Measurements from ENCODE around the gene SAMD4B. TPM values are rescaled to one million over a fixed set of nuclear protein-coding genes. Genes with fewer than 3 reads are reported as not detected.
"Not testable (repeated sequence)": the region's sequence is repeated elsewhere in the genome, so short reads cannot be mapped to it uniquely, and the experiment has no call there.

Gene SAMD4B
- total RNA-seq, 1 donor from 2014 or later = 53.3 TPM

DNA sequence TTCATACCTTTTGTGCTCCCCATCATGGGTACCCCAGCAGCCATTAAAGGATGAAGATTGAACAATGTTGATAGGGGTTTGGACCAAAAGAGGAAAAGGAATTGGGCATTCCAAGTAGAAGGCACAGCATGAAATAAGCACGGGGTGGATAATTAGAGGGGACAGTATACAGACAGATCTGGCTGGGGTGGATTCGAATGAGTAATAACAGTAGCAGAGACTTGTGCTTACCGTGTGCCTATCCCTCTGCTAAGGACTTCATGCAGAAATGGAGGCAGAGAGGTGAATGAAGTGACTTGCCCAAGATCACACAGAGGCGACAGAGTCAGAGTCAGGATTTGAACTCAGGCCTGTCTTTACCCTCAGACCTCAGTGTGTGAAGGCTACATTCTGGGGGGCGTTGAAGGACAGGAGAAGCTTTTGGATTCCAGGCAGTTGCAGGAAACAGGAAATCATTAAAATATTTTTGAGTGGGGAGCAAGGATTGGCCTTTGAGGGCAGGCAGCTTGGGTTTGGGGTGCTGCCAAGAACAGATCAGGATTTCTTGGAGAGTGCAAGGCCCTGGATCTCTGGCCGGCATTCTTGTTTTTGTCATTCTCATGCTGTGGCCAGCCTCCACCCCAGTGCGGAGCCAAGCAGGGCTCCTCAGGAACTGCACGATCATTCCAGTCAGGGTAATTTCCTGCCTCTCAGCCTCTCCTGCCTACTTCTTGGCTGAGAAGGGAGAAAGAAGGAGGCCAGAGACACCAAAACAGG lies 30.0 kb downstream of the SAMD4B start:
- ATAC-seq = no peak

DNA sequence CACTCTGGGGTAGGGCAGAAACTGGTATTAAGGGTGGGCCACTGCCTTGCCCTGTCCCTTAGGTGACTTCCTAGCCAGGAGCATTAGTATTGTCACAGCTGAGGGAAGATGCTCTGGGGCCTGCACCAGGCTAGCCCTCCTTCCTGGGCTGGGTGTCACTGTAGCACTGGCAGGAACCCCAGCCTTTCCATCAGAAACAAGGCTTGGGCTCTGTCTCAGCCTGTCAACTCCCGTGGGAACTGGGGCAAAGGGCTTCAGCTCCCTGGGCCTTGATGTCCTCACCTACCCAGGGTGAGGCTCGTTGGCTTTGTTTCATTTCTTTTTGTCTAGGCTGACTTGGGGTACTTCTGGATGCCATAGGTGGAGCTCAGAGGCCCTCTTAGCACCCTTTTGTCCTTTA lies 30.7 kb downstream of the SAMD4B start:
- ATAC-seq = peak; percentile 2

DNA sequence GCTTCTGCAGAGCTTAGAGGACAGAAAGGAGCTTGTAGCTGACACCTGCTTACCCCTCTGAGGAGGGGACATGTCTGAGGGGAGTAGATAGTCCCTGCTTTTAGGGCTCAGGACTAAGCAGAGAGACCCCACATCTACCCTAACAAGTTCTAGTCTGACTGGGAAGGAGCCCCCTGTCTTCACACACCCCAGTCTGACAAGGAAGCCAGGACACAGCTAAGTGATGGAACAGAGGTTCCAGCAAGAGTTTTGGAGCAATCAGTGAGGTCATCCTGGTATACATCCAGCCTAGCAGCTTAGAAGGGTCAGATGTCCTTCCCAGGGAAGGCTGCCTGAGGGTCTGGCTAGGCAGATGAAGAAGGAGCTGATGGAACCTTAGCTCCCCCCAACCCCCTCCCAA lies 33.7 kb downstream of the SAMD4B start:
- no peak for ATAC-seq

DNA sequence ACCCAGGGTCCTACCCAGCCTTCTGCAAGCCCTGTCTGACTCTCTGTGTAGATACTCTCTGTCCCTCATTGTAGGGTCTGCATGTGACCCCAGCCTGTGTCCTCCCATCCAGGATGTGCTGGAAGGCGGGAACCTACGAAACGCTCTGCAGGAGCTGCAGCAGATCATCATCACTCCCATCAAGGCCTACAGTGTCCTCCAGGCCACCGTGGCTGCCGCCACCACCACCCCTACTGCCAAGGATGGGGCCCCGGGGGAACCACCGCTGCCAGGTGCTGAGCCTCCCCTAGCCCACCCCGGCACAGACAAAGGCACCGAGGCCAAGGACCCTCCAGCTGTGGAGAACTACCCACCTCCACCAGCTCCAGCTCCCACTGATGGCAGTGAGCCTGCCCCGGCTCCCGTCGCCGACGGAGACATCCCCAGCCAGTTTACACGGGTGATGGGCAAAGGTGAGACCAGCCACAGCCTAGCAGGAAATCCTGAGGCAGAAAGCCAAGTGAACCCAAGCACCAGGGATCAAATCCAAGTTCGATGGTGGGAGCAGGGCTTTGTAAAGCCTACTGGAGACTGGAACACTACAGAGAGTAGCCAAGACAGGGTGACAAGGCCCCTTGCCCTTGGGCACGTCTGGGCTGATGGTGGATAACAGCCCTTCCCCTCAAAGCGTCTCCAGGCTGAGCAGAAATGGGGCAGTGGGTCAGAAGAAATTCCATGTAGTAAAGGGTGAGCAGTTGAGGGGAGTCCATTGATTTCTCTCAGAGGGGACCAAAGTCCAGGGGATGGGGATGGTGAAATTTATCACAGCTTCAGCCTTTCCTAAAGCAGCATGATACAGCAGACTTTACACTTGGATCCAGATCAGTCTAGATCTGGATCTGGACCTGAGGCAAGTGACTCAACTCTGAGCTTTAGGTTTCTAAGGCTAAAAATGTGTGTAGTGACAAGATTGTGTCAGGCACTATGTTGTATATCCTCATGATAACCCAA lies 35.4 kb downstream of the SAMD4B start:
- no peak for ATAC-seq

DNA sequence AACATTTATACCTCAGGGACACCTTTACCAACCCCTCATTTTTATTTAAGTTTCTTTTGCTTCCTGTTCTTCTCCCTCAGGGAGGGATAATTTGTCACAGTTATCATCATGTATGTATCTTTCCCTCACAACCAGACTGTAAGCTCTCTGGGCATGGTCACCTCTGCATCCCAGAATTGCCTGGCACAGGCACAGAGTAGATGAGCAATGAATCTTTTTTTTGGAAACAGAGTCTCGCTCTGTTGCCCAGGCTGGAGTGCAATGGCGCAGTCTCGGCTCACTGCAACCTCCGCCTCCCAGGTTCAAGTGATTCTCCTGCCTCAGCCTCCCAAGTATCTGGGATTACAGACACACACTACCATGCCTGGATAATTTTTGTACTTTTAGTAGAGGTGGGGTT lies 37.1 kb downstream of the SAMD4B start:
- ATAC-seq = not testable (repeated sequence)

DNA sequence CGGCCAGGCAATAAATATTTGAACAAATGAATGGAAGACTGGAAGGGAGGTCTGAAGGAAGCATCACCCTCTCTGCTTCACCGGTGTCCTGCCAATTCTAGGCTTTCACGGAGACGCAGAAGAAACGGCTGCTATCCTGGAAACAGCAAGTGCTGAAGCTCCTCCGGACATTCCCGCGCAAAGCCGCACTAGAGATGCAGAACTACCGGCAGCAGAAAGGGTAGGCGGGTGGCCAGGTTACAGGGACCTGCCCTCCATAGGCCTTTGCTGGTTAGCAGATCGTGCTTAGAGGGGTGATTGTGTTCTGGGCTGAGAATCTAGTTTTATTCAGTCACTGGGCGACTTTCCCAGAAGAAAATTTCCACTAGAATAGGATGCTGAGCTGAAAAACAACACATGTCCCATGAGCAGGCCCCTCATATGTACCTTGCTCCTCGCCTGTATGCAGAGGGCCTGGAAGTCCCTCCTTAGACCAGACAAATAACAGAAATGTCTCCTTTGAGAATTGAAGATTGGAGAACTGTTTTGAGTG lies 37.7 kb downstream of the SAMD4B start:
- no peak for ATAC-seq

DNA sequence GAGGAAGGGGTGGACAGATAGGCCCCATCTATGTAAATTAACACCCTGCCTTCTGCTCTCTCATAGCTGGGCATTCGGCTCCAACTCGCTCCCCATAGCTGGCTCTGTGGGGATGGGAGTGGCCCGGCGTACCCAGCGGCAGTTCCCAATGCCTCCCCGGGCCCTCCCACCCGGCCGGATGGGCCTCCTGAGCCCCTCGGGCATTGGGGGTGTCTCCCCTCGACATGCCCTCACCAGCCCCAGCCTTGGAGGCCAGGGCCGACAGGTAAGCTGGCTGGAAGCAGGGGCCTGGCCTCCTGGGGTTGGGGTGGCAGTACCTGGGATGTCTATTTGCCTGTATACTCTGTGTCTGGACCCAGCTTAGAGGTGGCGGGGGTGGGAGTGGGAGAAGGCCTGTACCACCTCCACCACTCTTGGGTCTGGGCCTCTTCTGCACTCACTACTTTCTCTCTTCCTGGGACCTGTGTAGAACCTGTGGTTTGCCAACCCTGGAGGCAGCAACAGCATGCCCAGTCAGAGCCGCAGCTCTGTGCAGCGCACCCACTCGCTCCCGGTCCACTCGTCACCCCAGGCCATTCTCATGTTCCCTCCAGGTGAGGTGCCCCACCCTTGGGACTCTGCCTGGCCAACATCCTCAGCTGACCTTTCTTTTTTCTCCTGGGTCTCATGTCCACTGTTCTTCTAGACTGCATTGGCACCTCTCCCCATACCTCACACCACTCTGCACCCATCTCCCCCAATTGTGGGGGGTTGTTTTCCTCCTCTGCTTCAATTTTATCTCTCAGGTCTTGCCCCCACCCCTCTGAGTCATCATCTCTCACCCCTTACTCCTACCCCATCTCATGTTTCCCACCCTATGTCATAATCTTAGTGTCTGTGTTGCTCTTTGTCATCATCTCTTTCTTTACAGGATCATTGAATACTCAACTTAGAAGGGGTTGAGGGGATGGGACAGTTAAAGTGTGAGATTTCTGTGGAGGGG lies 38.6 kb downstream of the SAMD4B start:
- ATAC-seq = no peak

DNA sequence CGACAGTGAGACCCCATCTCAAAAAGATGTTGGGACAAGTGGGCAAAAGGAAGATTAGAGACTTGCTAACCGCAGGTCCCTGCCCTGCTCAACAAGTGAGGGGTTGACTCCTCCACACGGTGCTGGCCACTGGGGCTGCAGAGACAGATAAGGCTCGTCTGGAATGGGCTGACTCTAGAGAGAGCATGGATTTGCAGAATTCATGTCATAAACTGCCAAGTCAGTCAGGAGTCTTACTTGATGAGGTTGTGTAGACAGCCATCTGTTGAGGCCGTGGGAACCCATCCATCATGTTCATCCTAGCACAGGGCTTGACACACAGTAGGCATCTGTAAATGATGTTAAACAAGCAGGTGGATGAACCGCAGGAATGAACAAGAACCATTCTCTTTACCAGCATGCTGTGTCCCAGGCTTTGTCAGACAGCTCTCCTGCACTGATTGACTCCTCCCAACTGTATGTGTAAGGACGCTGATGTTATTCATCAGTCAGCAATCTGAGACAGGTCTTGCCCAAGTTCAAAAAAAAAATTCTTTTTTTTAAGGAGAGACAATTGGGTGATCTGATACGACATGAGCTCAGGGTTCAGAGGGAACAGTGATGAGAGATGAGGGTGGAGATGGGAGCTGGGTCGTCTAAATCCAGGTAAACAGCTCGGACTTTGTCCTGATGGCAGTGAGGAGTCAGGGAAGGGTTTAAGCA lies 39.8 kb downstream of the SAMD4B start:
- peak; percentile 7 for ATAC-seq

DNA sequence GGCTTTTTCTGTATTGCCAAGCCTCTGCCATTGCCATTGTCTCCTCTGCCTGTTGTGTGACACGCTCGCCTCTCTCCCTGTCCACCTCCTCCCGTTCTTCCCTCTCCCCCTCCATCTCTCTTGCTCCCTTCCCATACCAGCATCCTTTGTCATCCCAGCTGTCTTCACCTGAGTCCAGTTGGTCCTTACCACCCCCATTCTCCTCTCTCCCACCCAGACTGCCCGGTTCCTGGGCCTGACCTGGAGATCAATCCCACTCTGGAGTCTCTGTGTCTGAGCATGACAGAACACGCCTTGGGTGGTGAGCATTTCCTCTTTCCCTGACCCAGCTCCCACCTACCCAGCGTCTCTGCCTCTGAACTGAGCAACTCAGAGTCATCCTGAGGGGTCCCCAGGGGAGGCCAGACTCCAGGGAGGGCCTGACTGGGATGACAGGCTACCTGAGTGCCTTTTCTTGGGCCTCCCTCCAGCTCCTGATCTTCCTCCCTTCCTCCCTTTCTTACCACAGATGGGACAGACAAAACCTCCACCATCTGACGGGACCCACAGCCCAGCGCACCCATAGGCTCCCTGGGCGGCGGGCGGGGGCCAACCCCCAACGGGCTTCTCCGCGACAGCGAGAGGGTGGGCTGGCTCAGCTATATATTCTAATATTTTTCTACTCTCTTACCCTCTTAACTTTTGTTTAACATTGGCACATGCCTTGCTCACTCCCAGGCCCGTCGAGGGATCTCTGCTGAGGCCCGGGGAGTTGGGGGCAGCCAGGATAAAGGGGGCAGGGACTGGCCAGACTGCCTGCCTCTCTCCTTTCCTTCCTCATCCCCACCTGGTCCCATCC lies 41.0 kb downstream of the SAMD4B start:
- ATAC-seq = no peak

DNA sequence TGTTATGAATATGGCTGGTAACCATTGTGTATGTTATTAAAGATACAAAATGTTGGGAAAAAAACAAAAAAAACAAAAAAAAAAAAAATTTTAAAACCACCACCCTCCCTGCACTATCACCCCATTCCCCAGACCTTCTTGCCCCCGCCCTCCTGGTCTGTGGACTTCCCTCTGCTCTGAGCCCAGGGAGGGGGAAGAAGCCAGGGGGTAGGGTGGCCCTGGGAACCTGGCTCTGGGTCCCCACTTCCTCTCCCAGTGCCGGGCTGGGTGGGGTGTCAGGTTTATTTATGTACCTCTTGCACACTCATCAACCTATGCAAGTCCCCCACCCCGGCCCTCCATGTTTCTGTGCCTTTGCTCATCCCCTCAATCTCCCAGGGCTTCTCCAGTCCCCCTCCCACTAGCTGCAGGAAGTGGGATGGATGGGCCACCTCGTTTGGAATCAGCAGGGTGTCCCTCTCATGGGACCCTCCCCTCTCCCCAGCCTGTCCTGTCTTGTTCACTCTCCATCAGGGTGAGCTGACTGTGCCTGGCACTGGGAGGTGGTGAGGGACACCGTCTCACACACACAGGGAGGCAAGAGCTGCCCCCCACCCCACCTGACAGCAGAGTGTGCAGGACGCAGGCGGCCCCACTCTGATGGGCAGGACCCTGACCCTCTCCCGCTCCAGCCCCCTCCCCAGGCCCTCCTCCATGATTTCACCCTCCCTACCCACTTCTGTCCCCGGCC lies 42.8 kb downstream of the SAMD4B start:
- no peak for ATAC-seq

DNA sequence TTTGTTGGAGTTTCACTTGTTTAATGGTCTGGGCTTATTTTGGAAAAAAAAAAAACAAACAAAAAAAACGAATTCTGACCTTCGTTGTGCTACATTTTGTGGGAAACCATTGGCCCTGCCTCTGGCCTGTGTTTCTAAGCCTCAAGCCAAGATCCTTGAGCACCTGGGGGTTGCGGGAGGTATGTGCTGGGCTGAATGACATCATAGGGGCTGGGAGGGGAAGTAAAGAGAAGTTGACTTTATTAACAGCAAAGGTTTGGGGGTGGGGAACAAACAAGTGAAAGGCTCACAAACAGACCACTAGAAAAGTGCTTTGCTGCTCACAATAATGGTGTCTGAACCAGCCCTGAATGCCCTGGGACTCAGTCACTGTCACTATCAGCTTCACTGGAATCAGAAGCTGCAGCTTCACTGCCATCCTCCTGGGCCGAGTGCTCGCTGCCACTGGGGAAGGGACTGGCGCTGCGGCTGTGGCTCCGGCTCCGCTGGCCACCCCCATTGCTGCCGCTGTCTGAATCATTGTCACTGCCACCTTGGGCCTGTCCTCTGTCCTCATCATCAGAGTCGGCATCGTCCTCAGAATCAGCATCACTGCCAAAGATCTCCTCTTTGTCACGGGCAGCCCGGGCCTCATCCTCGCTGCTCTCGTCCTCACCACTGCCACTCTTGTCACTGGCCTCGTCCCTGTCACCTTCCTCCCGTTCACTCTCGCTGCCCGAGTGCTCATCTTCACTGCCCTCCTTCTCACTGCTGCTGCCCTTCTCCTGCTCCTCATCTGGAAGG lies 43.6 kb downstream of the SAMD4B start:
- no peak for ATAC-seq

DNA sequence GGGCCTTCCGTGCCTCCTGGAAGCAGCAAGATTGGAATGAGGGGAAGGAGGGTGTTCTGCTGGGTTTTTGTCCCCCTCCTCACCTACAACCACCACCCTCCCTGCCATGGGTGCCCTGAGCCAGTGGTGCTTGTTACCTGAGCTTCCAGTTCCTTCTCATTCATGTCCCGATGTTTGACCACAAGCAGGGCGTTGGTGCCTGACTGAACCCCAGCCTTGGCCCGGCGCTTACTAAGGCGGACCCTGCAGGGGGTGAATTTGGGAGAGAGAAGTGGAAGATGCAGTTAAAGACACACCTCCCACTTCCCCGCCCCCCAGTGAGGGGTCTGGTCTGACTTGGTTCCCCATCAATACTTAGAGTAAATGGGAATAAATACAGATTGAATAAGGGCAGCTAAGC lies 44.3 kb downstream of the SAMD4B start:
- ATAC-seq = no peak

DNA sequence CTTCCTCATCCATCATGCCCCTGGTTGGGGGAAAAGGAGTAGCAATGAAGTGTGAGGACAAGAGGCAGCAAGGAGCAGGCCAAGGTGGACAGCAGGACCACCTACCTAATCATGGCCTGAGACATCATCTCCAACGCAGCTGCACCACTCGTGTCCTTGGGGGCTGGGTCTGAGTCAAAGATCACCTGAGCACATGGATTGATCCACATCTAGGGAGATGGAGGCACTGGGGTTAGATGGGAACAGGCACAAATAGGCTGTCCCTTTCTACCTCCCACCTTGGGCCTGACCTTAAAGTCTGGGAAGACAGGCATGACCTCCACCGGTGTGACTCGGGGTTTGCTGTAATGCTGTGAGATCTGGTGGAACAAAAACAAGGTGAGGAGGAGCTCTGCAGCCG lies 46.4 kb downstream of the SAMD4B start:
- ATAC-seq = no peak

DNA sequence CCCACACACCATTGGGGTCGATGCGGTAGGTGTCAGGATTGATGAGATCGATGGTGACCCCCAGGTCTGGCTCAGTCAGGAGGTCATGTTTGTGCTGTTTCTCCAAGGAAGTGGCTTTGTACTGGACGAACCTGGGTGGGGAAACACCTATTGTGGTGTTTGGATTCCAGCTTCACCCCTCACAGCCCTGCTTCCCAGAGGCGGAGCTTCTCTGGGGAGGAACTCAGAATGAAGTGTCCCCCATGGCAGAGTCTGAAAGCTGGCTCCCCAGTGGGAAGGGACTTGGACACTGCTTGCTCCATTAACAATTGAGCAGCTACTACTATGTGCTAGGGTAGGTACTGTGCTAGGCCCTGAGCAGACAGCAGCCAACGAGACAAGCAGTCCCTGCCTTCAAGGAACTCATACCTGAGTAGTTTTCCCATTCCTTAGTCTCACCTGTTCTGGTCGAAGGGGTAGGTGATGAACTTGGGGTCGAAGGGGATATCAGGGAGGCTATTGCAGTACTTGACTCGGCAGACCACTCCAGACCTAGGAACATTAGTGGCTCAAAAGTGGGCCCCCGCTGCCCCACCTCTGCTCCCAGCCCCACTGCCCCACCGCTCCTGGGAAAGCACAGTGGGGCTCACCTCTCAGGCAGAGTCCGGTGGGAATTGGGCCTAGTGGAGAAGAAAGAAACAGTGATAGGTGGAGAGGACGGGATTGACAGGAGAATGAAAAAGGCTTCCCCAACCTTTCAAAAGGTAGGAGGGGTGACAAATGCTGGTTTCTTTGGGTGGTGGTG lies 47.6 kb downstream of the SAMD4B start:
- ATAC-seq = no peak

DNA sequence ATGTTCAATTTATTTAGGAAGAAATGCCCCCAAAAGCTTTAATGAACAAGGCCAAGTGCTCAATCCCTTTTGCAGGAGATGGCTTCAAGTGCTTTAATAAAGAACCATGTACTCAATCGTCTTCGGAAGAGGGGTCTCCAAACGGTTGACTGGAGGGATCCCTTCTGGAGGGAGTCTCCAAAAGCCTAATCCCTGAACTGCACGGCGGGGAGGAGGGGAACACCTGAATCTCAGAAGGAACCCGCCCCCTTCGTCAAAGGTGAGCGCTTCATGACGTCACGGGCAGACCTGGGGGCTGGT lies 48.2 kb downstream of the SAMD4B start:
- peak; percentile 50 for ATAC-seq

DNA sequence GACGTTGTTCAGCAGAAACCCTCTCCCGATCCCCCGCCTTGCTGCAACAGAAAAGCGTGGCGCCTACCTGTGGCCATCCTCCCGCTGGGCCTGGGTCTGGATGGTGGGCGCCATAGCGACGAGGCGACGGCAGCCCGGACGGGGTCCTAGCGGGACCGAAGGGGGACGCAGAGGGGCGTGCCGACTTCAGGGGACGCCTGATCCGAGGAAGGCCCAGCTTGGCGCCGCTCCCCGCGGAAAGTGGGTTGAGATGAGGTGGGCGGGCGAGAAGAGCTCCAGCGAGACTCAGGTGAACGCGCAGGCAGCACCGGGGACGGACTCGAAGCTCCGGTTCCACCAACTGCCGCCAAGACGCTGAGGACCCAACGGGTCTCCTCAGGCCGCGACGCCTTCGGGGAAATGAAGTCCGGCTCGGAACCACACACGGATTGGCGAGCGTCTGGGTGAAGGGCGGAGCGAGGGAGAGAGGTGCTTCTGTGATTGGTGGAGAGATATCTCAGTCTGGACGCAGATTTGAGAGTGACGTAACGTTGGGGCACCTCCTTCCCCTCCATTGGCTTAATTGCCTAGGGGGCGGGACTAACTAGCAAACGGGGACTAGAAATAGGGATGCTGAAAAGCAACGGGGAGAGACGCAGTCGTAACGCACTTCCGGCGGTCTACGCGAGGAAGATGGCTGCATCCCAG lies 48.7 kb downstream of the SAMD4B start, which contains the start of the genes MED29 and PAF1:
MED29 (plus strand) TSS at position 628 of the 687 bp plus-strand sequence; CDS start at position 673, 45 bp downstream.
PAF1 (minus strand) TSS at position 356 of the 687 bp plus-strand sequence; CDS start at position 114, 242 bp downstream.
- peak; percentile 97 for ATAC-seq

Measured in esophagus mucosa (tissue), 1 donor.